HG03108 (cell line): Measurements from ENCODE around the gene KRTAP9-9.
"Not testable (repeated sequence)": the region's sequence is repeated elsewhere in the genome, so short reads cannot be mapped to it uniquely, and the experiment has no call there.

Experiments
- ATAC-seq: cut with Tn5 transposase; IDR thresholded peaks from one replicate; pipeline ENCODE4 v1.9.1; 2021; ENCODE audit warnings: moderate library complexity; ENCODE audit not compliant: unreplicated experiment

KRTAP9-9 gene

GRCh38 chr17:41264599-41264998 lies 9.4 kb downstream of the KRTAP9-9 start:
- no peak for ATAC-seq

- ATAC-seq, result no peak
Measured at GRCh38 chr17:41265078-41265477, 9.9 kb downstream of the KRTAP9-9 start, which contains the start of gene KRTAP9-6. KRTAP9-6 (plus strand) TSS chr17:41265378; CDS start chr17:41265378, 0 bp downstream.

- ATAC-seq, result no peak
Measured at GRCh38 chr17:41267711-41268110, 12.5 kb downstream of the KRTAP9-9 start.

- ATAC-seq, result not testable (repeated sequence)
Measured at GRCh38 chr17:41271323-41271722, 16.1 kb downstream of the KRTAP9-9 start.

GRCh38 chr17:41271858-41272257 lies 16.7 kb downstream of the KRTAP9-9 start:
- no peak for ATAC-seq

GRCh38 chr17:41275648-41276190 lies 20.5 kb downstream of the KRTAP9-9 start, which contains the start of gene KRTAP9-7:
KRTAP9-7 (plus strand) TSS chr17:41275698; CDS start chr17:41275698, 0 bp downstream.
- ATAC-seq, result not testable (repeated sequence)

GRCh38 chr17:41278176-41278955 lies 23.2 kb downstream of the KRTAP9-9 start:
- ATAC-seq, result no peak

- ATAC-seq, result no peak
Measured at GRCh38 chr17:41284043-41284442, 28.9 kb downstream of the KRTAP9-9 start.

- ATAC-seq, result no peak
Measured at GRCh38 chr17:41284546-41284945, 29.4 kb downstream of the KRTAP9-9 start.

- ATAC-seq, result no peak
Measured at GRCh38 chr17:41287050-41287449, 31.9 kb downstream of the KRTAP9-9 start.

GRCh38 chr17:41294016-41294415 lies 38.8 kb downstream of the KRTAP9-9 start:
- ATAC-seq, result no peak

- ATAC-seq, result no peak
Measured at GRCh38 chr17:41296846-41297245, 41.7 kb downstream of the KRTAP9-9 start.

GRCh38 chr17:41298458-41299135 lies 43.4 kb downstream of the KRTAP9-9 start:
- no peak for ATAC-seq

GRCh38 chr17:41301204-41301790 lies 46.1 kb downstream of the KRTAP9-9 start:
- ATAC-seq, result no peak

- ATAC-seq, result no peak
Measured at GRCh38 chr17:41301916-41302901, 47.0 kb downstream of the KRTAP9-9 start, which contains the start of gene KRTAP29-1. KRTAP29-1 (minus strand) TSS chr17:41302851; CDS start chr17:41302851, 0 bp downstream.

GRCh38 chr17:41302981-41303380 lies 47.8 kb downstream of the KRTAP9-9 start:
- no peak for ATAC-seq

- no peak for ATAC-seq
Measured at GRCh38 chr17:41304091-41304490, 48.9 kb downstream of the KRTAP9-9 start.
